Tibial nerve (tissue), 4 donors: ENCODE data around the gene IFITM2.

ENCODE experiments used
- EP300 ChIP-seq, 2 donors: sonication (generic); formaldehyde crosslinking; IDR thresholded peaks; one replicate each; pipeline ENCODE4 v1.6.1; 2017; ENCODE audit warnings: antibody characterized with exemption in 2 of 2, mild to moderate bottlenecking in 1 of 2
- POLR2A ChIP-seq, 2 donors: fragments of 450-650 bp; IDR thresholded peaks; one replicate each; pipeline ENCODE4 v1.6.1; 2017; ENCODE audit warnings: antibody characterized with exemption in 2 of 2, mild to moderate bottlenecking in 2 of 2, moderate library complexity in 2 of 2
- TF ChIP-seq, protein P1 (sequence below), 5 experiments: fragments of 200-600 bp in 3 of 5; fragments of 450-650 bp in 2 of 5; sonication (generic) in 3 of 5; IDR thresholded peaks; one replicate each; pipeline ENCODE4 v1.5.1; 2016 to 2019; ENCODE audit warnings: antibody characterized with exemption in 5 of 5, mild to moderate bottlenecking in 3 of 5, moderate library complexity in 2 of 5

DNA sequence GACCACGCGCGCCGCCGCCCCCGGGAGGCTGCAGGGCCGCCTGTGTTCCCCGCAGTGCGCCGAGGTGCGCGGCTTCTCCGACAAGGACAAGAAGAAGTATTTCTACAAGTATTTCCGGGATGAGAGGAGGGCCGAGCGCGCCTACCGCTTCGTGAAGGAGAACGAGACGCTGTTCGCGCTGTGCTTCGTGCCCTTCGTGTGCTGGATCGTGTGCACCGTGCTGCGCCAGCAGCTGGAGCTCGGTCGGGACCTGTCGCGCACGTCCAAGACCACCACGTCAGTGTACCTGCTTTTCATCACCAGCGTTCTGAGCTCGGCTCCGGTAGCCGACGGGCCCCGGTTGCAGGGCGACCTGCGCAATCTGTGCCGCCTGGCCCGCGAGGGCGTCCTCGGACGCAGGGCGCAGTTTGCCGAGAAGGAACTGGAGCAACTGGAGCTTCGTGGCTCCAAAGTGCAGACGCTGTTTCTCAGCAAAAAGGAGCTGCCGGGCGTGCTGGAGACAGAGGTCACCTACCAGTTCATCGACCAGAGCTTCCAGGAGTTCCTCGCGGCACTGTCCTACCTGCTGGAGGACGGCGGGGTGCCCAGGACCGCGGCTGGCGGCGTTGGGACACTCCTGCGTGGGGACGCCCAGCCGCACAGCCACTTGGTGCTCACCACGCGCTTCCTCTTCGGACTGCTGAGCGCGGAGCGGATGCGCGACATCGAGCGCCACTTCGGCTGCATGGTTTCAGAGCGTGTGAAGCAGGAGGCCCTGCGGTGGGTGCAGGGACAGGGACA lies 26.7 kb upstream of the IFITM2 start:
- TF ChIP-seq POLR2A (IDR thresholded peaks at IDR 0.05) = no peak
- TF ChIP-seq, protein P1, sequence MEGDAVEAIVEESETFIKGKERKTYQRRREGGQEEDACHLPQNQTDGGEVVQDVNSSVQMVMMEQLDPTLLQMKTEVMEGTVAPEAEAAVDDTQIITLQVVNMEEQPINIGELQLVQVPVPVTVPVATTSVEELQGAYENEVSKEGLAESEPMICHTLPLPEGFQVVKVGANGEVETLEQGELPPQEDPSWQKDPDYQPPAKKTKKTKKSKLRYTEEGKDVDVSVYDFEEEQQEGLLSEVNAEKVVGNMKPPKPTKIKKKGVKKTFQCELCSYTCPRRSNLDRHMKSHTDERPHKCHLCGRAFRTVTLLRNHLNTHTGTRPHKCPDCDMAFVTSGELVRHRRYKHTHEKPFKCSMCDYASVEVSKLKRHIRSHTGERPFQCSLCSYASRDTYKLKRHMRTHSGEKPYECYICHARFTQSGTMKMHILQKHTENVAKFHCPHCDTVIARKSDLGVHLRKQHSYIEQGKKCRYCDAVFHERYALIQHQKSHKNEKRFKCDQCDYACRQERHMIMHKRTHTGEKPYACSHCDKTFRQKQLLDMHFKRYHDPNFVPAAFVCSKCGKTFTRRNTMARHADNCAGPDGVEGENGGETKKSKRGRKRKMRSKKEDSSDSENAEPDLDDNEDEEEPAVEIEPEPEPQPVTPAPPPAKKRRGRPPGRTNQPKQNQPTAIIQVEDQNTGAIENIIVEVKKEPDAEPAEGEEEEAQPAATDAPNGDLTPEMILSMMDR (IDR thresholded peaks at IDR 0.05) = no peak
- no peak for TF ChIP-seq EP300 (IDR thresholded peaks at IDR 0.05)
